ENCODE data around the gene PLIN4.
"Not testable (repeated sequence)": the region's sequence is repeated elsewhere in the genome, so short reads cannot be mapped to it uniquely, and the experiment has no call there.

PLIN4 gene

DNA sequence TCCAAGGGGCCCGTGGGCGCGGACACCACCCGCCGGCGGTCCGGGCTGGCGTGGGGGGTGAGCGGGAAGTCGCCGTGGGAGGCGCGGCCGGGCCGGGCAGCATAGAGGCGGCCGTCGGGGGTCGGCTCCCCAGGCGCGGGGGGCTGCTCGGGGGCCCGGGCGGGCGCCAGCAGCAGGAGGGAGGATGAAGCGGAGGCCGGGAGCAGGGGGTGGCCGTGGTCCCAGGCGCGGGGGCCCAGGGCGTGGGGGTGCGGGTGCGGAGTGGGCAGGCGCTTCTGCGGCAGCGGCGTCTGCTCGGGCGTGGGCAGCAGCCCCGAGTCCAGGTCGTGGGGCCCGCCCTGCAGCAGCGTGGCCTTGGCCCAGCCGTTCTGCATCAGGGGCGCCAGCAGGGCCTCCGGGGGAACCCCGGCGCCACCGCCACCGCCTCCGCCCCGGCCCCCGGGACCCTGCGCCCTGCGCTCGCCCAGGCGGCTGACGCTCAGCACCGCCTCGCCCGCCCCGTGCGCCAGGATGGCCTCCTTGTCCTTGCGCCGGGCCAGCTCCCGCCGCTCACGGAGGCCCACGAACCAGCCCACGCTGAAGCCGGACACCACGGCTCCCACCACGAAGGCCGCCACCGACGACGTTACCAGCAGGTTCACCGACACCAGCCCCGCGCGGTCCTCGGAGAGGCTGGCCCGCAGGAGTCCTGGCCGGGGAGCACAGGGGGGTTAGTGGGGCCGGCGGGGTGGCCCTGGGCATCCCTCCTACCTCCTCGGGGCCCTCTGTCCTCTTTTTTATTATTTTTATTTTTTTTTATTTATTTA, 25.8 kb upstream of the PLIN4 start:
- no peak for DNase-seq

DNA sequence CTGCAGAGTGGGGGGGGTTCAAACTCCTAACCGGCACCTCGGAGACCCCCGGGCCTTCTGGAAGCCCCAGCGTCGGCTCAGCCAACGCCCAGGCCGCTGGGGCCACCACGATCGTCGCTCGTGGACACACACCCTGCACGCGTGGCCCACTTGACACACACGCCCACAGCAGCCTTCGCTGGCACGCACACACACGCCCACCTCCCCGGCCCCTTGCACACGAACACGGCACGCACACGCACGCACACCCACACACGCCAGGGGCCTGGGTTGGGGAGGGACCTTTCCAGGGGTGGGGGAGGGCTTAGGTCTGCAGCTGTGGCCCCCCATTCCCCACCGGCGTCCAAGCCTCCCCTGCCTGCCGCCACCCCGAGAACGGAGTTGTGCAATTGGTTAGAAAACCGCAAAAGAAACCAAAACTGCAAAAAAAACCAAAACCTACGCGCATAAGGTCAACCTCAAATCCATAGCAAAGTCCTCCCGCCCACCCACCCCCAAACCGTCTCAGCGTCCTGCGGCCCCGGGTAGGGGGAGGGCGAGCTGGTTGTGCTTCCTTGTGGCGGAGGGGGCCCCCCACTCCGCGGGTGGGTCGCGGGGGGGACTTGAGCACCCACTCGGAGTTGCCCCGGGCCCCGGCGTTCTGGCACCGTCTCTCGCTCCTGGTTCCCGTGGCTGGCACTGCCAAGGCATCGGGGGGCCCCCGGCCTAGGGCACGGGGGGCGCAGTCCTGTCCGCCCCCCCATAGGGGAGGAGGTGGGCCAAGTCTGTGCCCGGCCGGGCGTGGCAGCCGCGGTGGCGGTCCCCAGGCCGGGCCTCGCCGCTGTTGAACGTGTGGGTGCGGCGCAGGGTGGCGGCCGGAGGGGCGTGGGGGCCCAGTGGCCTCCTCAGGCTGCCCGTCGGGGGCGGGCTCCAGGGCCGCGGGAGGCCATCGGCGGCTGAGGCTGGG, 24.9 kb upstream of the PLIN4 start:
- no peak for DNase-seq

DNA sequence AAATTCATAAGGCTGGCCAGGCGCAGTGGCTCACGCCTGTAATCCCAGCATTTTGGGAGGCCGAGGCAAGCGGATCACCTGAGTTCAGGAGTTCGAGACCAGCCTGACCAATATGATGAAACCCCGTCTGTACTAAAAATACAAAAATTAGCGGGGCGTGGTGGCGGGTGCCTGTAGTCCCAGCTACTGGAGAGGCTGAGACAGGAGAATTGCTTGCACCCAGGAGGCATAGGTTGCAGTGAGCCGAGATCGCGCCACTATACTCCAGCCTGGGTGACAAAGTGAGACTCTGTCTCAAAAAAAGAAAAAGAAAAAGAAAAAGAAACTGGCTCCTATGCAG, 23.5 kb upstream of the PLIN4 start:
- not testable (repeated sequence) for DNase-seq

DNA sequence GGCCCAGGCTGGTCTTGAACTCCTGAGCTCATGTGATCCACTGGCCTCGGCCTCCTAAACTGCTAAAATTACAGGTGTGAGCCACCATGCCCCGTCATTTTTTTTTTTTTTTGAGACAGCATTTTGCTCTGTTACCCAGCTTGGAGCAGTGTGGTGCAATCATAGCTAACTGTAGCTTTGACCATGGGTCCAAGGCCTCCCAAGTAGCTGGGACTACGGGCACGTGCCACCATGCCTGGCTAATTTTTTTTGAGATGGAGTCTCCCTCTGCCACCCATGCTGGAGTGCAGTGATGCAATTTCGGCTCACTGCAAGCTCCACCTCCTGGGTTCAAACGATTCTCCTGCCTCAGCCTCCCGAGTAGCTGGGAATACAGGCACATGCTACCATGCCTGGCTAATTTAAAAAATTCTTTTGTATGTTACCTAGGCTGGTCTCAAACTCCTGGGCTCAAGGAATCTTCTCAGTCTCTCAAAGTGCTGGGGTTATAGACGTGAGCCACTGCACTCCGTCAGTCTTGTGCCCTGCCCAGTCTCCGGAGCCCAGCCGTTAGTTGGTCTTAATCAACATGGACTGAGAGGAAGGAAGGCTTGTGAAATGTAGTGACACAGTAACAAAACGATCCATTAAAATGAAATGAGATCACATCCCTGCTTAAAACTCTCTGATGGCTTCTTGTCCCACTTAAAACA, 23.0 kb upstream of the PLIN4 start:
- DNase-seq, result no peak

DNA sequence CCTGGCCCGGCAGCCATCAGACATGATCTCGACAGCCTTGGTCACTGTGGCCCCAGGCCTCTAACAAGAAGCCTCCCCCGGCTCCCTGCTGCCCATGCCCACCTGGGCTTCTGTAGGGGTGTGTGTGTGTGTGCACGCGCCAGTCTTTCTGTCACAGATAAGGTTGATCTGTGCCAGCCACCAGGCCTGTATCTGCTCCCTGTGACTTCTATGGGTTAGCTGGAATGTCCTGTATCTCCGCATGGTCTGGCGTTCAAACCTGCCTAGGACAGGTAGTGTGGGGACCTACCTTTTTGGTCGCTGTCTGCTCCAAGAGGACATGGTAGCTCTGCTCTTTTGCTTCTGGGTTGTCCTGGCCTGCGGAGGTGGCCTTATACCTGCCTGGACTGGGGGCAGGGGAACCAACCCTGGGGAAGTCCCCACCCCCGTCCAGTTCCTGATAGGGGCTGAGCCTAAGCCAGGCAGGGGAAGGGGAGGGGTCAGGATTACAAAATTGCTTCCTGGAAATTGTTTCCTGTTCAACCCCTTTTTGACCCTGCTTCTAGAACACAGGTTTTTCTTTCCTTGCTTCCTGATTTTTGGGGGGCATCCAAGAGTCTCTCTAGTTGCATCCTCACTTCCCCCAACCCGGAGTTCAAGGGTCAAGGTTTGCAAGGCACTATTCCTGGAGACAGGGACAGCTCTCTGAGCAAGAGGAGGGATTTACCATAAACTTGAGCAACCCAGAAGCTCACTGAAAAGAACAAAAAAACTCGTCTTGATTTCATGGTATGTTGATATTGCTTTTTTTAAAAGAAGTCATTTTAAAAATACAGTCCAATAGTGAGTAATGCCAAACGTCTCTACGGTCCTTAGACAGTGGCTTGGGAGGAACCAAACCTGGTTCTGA, 21.7 kb upstream of the PLIN4 start, which contains the start of gene LRG1:
LRG1 (minus strand) TSS at position 344 of the 889 bp plus-strand sequence; CDS start at position 321, 23 bp downstream.
- no peak for DNase-seq

DNA sequence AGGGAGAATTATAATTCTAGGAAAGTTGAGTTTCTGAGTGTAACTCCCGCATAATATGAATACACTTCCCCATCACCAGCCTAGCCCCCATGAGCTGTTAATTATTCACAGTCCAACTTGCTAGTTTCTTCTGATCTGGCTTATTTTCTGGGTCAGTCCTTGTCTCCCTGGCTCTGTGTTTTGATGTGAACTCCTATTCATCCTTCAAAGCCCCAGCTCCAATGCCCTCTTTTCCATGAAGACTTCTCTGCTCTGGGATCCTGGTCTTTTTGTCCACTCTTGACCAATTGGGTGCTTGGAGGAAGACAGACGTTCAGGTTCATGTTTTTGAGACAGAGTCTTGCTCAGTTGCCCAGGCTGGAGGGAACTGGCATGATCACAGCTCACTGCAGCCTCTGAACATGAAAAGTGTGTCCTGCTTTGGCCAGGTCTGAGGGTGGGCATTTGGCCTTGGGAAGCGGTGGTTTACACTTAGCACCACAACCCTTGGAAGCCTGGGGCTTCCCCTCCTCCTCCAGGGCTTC, 20.9 kb upstream of the PLIN4 start:
- DNase-seq, result no peak

DNA sequence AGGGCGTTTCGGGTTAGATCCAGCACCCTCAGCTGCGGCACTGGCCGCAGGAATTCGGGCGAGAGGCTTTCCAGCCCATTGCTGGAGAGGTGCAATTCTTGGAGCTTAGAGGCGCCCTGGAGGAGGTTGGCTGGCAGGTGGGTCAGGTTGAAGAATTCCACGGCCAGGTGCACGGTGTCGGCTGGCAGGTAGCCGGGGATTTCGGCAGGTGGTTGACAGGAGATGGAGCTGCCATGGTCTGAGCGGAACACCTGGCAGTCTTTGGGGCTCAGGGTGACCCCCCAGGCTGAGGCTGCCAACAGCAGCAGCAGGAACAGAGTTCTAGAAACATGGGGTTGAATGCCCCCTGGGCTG, 20.3 kb upstream of the PLIN4 start:
- no peak for DNase-seq

DNA sequence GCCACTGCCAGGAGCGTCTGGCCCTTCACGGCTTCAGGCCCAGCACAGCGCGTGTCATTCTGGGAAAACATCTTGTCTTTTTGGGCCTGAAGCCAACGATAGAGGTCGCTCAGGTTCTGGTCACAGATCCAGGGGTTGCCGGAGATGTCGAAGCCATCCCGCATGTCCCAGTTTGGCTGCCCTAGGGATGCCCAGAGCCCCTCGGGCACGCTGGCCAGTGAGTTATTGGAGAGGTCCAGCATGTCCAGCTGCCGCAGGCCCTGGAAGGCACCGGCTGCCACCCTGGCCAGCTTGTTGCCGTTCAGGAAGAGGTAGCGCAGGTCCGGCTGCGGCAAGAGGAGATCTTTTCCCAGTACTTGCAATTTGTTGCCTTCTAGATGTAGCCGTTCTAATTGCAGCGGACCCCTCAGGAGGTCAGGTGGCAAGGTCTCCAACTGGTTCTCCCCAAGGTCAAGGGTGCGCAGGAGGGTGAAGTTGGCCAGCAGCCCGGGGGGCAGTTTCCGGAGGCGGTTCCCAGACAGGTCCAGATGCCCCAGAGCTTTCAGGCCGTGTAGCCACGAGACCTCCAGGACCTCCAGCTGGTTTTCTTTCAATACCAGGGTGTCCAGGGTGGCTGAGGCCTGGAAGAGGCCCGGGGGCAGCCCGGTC, 19.8 kb upstream of the PLIN4 start:
- DNase-seq, result no peak

DNA sequence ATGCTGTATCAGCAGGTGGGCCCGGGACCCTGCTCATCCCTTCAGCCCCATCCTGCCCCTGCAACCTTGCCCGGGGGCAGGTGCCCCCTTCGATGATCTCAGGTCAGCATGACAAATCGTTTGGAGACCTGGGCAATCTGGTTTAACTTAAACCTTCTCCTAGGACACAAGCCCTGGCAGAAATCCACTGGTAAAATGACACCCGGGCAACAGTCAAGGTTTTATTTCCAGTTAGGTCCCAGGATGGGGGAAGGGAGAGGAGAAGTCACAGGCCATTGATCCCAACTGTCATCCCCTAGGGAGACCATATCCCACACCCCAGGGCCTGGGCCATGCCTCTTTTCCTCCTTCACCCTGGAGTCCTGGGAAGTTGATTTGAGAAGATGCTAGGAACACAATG, 18.5 kb upstream of the PLIN4 start:
- DNase-seq, result no peak

DNA sequence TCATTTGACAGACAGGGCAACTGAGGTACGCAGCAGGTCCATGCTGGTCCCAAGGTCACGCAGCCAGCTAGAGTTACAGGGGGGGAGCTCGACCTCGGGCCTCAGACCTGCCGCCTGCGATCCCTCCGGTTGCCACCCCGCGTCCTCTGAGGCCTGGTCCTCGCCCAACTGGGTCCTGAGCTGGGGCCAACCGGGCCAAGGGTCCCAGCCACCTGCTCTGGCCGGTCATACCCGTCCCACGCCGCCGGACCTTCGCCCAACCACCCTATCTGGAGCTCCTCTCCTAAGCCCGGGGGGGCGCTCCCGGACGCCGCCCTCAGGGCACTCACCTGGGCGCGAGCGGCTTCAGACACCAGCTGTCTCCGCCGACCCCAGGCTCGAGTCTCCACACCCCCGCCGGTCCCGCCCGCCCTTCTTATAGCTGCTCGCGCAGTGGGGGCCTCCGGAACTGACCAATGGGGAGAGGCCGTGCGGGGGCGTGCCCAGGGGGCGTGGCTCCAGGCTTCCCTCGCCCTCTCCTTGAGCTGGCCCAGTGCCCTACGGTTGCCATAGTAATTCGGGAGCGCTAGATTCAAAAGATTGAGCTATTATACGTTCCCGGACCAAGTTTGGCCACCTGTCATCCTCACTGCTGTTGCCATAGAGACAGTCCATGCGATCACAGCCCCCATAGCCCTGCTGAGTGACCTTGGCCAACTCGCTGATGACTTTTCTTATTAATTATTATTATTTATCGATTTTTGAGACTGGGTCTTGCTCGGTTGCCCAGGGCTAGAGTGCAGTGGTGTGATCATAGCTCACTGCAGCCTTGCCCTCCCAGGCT, 16.8 kb upstream of the PLIN4 start, which contains the start of gene PLIN5:
PLIN5 (minus strand) TSS at position 389 of the 823 bp plus-strand sequence. CDS start 1,150 bp downstream, outside the sequence.
- peak; percentile 64 for DNase-seq

DNA sequence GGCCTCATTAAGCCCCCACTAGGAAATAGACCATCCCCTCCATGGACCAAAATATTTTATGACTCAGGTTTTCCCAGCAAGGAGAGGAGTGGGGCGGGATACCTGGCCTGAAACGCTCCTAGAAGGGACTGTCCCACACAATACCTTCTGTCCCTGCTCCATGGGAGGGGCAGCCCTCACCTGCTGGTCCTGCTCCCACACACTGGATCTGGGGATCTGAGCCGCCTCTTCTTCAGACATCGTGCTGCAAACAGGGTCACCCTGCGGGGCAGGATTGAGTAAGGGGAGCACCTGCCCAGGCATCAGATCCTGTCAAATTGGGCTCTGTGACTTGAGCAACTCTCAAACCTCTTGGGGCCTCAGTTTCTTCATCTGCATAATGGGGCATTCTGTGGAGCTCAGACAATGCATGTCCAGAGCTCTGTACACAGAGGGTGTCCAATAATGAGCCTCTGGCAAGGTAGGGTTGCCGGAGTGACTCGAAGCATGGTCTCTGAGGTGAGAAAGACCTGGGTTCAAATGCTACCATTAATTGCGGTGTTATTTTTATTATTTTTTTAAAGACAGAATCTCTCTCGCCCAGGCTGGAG, 15.6 kb upstream of the PLIN4 start:
- DNase-seq, result no peak

DNA sequence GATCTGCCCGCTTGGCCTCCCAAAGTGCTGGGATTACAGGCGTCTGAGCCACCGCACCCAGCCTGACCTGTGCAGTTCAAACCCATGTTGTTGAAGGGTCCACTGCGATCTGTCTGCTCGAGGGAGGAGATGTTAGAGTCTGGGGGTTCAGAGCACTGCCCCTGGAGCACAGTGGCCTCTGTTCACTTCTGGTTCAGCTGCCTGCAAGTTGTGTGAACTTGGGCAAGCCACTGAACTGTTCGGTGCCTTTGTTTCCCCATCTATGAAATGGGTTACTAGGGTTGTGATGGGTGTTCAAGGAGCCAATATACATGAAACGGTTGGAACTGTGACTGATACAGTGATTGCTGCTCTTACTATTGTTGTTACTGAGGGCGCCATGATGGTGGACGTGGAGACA, 15.0 kb upstream of the PLIN4 start:
- DNase-seq, result no peak

DNA sequence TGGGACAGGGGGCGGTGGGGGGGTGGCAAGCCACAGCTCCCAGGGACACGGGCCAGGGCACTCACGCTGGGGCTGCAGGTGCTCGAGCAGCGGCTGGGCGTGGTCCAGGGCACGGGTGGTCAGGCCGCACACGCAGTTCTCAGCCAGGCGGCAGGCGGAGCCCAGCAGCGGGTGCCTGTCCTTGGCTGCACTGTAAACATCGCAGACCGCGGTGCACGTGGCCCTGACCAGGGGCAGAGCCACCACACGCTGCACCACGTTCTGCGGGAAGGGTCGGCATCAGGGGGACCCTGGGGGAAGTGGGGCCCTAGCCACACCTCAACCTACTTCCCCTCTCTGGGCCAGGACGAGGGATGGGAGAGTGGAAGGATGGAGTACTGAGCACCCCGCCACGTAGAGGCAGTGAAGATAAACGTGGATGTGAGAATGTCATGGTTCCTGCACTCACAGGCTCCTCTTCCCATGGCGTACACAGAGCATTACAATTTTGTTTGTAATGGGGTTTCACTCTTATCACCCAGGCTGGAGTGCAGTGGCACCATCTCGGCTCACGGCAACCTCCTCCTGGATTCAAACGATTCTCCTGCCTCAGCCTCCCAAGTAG, 13.4 kb upstream of the PLIN4 start:
- DNase-seq, result no peak

DNA sequence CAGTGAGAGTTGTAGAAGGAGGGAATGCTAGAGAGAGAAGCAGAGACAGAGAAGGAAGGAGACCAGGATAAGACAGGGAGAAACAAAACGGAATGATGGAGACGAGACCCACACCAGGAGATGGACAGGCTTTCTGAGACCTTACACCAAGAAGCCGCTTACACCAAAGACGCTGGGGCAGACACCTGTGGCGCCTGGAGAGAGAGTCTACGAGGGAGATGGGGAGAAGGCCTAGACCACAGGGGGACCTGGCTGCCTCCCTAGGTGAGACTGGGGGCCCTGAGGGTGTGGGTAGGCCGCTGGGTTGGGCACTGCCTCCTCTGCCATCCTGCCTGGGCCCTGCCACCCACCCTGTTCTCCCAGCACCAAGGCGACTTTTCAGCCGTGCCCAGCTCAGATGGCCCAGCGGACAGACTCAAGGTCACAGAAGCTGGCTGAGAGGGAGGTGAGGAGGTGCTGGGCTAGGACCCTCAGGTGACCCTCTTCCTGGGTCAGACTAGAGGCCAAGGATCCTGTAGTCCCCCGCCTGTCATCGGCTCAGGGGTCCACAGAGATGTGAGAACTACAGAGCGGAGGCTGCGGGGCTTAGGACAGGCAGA, 11.7 kb upstream of the PLIN4 start:
- DNase-seq, result no peak

DNA sequence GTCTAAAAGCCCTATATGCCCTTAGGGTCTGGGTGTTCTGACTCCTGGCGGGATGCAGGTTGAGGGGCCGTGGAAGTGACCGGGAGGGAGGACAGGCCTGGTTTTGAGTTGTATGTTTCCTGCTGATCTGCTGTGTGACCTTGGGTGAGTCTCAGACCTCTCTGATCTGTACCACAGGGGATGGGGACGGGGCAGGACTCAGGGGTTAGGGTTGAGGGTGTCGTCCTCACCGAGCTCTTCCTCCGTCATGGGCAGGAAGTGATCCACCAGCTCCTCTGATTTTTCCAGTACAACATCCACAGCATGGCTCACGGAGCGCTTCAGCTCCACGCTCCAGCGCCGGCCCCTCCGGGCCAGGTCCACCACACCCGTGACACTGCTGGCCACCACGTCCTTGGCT, 10.6 kb upstream of the PLIN4 start:
- no peak for DNase-seq

DNA sequence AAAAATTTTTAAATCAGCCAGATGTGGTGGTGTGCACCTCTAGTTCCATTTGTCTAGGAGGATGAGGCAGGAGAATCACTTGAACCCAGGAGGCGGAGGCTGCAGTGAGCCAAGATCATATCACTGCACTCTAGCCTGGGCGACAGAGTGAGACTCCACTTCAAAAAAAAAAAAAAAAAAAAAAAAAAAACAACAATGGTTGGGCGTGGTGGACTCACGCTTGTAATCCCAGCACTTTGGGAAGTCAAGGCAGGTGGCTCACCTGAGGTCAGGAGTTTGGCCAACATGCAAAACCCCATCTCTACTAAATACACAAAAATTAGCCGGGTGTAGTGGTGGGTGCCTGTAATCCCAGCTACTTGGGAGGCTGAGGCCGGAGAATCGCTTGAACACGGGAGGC, 9.1 kb upstream of the PLIN4 start:
- DNase-seq, result not testable (repeated sequence)

DNA sequence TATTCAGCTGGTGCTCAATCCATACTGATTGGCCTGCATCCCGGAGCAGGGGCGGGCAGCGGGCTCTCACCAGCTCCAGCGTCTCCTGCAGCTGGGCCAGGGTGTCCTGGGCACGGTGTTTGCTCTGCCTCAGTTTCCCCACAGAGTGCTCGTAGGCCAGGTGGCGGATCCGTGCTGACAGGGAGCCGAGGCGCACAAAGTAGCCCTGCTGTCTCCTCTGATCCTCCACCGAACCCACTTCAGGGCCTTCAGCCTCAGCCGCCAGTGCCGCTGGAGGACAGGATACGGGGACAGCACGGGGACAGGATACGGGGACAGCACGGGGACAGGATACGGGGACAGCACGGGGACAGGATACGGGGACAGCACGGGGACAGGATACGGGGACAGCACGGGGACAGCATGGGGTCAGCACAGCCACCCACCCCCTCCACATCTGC, 7.3 kb upstream of the PLIN4 start:
- no peak for DNase-seq

DNA sequence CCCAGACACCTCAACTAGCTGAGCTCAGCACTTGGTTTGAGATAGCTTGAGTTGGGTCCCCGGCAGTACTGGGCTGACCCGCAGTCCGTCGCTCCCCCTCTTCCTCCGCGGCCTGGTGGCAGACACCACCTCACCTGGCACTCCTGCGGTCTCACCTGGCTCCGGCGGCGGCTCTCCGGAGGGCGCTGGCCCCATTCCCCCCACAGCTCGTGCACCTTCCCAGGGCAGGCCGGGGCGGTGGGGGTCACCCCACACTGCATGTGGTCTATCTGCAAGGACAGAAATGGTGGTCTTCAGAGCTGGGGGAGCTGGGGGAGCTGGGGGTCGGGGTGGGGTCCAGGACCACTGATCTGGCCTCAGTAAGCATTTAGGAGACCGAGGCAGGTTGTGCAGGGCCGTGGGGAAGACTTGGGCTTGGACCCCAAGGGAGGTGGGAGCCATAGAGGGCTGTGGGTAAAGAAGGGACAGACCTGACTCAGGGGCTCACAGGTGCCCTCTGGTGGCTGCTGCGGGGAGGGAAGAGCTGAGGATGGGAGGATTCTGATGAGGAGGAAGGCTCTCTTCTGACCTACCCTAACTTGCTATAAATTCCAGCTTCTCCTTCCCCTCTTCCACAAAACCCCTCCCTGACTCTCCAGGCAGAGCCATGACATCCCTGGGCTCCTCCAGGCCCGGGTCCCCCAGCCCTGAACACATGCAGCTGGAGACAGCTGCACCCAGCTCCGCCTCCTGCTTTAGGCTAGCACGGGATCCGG, 6.7 kb upstream of the PLIN4 start:
- no peak for DNase-seq

Measured in NCI-H446 treated with DMSO at 0.1 percent for 48 hours (cell line).